Measurements from ENCODE around the gene FHIT. TPM values are rescaled to one million over a fixed set of nuclear protein-coding genes. Genes with fewer than 3 reads are reported as not detected.

FHIT gene
- total RNA-seq, 2 donors from 2014 or later = 10.4 to 15.8 TPM

- DNase-seq (no peak), ATAC-seq (no peak)
- H3K27me3 ChIP-seq = no peaks in the 10 kb centered on the region
- H3K36me3 ChIP-seq (replicated peaks in 1 of 2; ENCODE audit: insufficient read depth in 1 of 2, low read depth in 2 of 2) = no peaks in the 10 kb centered on the region
- intact Hi-C loops (cut with DNase I) = no loop called here
- H3K4me3 ChIP-seq = no peak overlapping the region
- H3K4me1 ChIP-seq = no peaks in the 10 kb centered on the region
- no peaks in the 10 kb centered on the region for H3K9me3 ChIP-seq
- WGBS, 2 donors = 85 to 91% methylated on average over 7 of the region's 7 CpGs
- H3K27ac ChIP-seq = no peak overlapping the region
- TF ChIP-seq POLR2A (IDR thresholded peaks at IDR 0.05) = no peak
- TF ChIP-seq CTCF (IDR thresholded peaks at IDR 0.05) = no peak
These were observed 1438.1 kb downstream of the FHIT start for GRCh38 chr3:59813148-59813538.

- Histone ChIP-seq H3K9me3 (no peaks in the 10 kb centered on the region), H3K36me3 (replicated peaks in 1 of 2; ENCODE audit: insufficient read depth in 1 of 2, low read depth in 2 of 2) (no peaks in the 10 kb centered on the region), H3K27ac (no peak overlapping the region), H3K27me3 (no peaks in the 10 kb centered on the region), H3K4me3 (no peak overlapping the region), H3K4me1 (no peaks in the 10 kb centered on the region)
- no peak for ATAC-seq
- no peak for DNase-seq
- WGBS, 2 donors = 85 to 86% methylated on average over 11 of the region's 11 CpGs
- intact Hi-C loops (cut with DNase I) = no loop called here
- TF ChIP-seq POLR2A (IDR thresholded peaks at IDR 0.05) (no peak), CTCF (IDR thresholded peaks at IDR 0.05) (no peak)
These were observed 1438.8 kb downstream of the FHIT start for GRCh38 chr3:59812237-59813147.

GRCh38 chr3:59811160-59811559, 1440.1 kb downstream of the FHIT start:
- intact Hi-C loops (cut with DNase I) = no loop called here
- Histone ChIP-seq H3K4me1 (no peaks in the 10 kb centered on the region), H3K36me3 (replicated peaks in 1 of 2; ENCODE audit: insufficient read depth in 1 of 2, low read depth in 2 of 2) (no peaks in the 10 kb centered on the region), H3K9me3 (no peaks in the 10 kb centered on the region), H3K27ac (no peak overlapping the region), H3K27me3 (no peaks in the 10 kb centered on the region), H3K4me3 (no peak overlapping the region)
- ATAC-seq = no peak
- DNase-seq = no peak
- 65 to 70% methylated on average over 2 of the region's 2 CpGs for WGBS, 2 donors
- TF ChIP-seq POLR2A (IDR thresholded peaks at IDR 0.05) (no peak), CTCF (IDR thresholded peaks at IDR 0.05) (no peak)

- intact Hi-C loops (cut with DNase I) = no loop called here
- 71 to 77% methylated on average over 2 of the region's 2 CpGs for WGBS, 2 donors
- TF ChIP-seq POLR2A (IDR thresholded peaks at IDR 0.05) (no peak), CTCF (IDR thresholded peaks at IDR 0.05) (no peak)
- ATAC-seq (no peak), DNase-seq (no peak)
- no peaks in the 10 kb centered on the region for H3K9me3 ChIP-seq
- H3K4me3 ChIP-seq = no peak overlapping the region
- no peak overlapping the region for H3K27ac ChIP-seq
- no peaks in the 10 kb centered on the region for H3K27me3 ChIP-seq
- no peaks in the 10 kb centered on the region for H3K4me1 ChIP-seq
- no peaks in the 10 kb centered on the region for H3K36me3 ChIP-seq (replicated peaks in 1 of 2; ENCODE audit: insufficient read depth in 1 of 2, low read depth in 2 of 2)
These were observed 1440.6 kb downstream of the FHIT start for GRCh38 chr3:59810606-59811005.
